Ureter (tissue), 1 donor: Measurements from ENCODE around the gene GPRC5B. TPM values are rescaled to one million over a fixed set of nuclear protein-coding genes. Genes with fewer than 3 reads are reported as not detected.

Source experiments
- DNase-seq: peaks from one replicate; pipeline ENCODE4 v3.0.0-alpha.2; 2020; ENCODE audit warnings: low spot score
- total RNA-seq: library from RNA; stranded (reverse); gene quantifications from one replicate; pipeline ENCODE4 v1.2.4, GENCODE V29; 2023
- donor health status: DM: yes; HTN: yes; CAD: no.

Gene GPRC5B
- total RNA-seq, 1 donor from 2014 or later: 23.2 TPM

GRCh38 chr16:19844945-19845641, 39.6 kb downstream of the GPRC5B start:
- DNase-seq: no peak

DNA sequence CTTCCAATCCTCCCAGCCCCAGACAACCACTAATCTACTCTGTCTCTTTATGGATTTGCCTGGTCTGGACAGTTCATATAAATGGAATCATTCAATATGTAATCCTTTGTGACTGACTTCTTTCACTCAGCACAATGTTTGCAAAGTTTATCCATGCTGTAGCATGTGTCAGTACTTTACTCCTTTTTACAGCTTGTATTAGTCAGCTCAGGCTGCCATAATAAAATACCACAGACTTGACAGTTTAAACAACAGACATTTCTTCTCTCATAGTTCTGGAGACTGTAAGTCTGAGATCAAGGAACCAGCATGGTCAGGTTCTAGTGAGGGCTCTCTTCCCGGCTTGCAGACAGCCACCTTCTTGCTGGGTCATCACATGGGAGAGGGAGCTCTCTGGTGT, 41.3 kb downstream of the GPRC5B start:
- DNase-seq: no peak

GRCh38 chr16:19842426-19843157, 42.1 kb downstream of the GPRC5B start:
- no peak for DNase-seq

- DNase-seq: no peak
Measured at GRCh38 chr16:19841184-19841583, 43.5 kb downstream of the GPRC5B start.

- DNase-seq: no peak
Measured at GRCh38 chr16:19840524-19841110, 44.0 kb downstream of the GPRC5B start.

DNA sequence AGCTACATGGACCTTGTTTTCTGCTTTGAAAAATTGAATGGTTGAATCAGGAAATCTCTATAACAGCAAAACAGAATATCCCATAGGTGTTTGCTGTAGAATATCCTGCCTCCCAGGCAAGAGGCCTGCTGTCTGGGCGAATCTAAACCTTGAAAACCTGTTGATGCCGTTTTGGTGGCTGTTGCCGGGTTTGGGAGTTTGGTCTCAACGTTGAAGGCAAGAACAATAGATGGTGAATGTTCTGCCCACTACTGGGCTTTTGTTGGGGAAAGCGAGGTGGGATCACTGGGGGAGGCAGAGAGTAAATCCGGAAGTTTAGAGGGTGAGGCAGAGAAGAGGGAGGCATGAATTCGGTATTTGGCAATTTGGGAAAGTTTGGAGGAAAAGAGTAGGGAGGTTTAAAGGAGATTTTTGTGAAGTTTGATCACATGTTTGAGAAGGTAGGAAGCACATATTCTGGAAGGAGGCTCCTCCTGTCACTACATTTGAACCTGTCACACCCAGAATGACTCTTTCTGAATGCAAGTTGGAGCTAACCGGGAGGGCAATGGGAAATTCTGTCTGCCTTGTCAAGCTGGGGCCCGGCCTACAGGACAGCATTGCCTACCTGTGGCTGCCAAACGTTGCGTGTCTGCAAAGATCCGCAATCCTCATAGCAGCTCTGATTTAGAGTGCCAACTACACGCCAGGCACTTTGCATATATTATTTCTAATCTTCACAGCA, 46.5 kb downstream of the GPRC5B start:
- DNase-seq: no peak

DNA sequence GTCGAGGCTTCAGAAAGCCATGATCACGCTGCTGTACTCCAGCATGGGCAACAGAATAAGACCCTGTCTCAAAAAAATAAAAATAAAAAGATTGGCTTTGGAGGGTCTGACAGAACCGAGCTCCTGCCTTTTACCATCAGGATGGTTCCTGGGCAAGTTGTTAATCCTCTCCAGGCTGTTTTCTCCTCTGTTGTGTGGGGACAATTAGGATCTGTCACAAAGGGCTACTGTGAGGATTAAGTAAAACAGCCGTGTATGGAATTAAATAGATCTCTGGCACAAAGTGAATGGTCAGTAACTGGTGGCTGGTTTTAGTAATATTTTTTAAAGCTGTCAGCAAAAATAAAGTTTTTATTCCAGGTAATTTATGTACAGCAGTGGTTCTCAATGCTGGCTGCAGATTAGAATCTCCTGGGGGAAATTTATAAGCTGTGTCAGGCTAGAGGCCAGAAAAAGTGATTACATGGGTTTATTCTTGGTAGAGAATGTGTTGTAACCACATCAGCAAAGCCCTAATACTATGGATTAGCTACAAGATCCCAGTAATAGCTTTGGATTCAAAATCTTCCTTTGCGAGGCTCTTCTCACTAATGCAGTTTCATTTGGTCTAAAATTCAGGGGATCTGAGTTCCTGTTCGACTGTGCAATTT, 47.2 kb downstream of the GPRC5B start:
- no peak for DNase-seq

- no peak for DNase-seq
Measured at GRCh38 chr16:19835968-19836421, 48.7 kb downstream of the GPRC5B start.

GRCh38 chr16:19835196-19835595, 49.5 kb downstream of the GPRC5B start:
- DNase-seq: no peak

DNA sequence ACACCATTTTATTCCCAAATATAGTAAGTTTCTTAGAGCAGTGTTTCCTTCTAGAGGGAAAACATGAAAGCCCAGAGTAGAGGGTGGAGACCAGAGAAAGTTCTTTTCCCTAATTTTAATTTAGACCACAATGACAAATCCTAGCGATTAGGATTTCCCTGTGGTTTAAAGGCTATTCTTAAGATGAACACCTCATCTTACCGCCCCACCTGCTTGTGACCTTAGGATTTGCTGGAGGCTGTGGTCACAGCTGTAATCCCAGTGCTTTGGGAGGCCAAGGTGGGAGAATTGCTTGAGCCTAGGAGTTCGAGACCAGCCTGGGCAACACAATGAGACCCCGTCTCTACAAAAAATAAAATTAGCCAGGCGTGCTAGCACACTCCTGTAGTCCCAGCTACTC, 51.1 kb downstream of the GPRC5B start:
- no peak for DNase-seq

DNA sequence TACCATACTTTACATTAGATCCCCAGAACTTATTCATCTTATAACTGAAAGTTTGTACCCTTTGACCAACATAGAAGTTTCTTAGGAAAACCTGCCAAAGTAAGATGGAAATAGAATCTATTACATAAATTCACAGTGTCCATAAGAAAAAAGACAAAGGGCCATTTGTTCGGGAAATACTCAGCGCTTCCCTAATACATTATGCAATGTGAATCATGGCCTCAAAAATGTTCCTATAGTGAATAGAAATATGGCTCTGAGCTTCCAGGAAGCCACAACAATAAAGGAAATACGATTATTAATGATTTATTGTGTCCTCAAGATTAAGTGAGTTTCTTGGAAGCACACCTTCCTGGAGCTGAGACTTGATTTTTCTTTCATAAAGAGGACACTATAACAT, 51.5 kb downstream of the GPRC5B start:
- no peak for DNase-seq

DNA sequence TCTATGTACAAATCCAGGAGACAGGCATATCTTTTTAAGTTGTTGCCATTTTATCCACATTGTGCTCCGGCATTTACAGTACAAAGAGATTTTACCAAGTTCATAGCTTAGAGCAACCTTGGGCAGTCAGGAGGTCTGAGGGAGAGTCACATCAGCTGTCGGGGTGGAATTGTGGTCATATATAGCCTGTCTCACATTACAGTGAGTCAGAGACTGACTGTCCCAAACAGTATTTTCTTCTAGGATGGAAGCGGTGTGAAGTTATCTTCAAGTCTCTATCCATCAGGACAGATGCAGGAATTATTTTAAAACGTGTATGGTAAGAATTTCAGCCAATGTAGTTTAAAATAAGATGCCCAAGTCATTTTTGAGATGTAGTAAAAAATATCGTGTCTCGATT, 53.0 kb downstream of the GPRC5B start:
- no peak for DNase-seq

DNA sequence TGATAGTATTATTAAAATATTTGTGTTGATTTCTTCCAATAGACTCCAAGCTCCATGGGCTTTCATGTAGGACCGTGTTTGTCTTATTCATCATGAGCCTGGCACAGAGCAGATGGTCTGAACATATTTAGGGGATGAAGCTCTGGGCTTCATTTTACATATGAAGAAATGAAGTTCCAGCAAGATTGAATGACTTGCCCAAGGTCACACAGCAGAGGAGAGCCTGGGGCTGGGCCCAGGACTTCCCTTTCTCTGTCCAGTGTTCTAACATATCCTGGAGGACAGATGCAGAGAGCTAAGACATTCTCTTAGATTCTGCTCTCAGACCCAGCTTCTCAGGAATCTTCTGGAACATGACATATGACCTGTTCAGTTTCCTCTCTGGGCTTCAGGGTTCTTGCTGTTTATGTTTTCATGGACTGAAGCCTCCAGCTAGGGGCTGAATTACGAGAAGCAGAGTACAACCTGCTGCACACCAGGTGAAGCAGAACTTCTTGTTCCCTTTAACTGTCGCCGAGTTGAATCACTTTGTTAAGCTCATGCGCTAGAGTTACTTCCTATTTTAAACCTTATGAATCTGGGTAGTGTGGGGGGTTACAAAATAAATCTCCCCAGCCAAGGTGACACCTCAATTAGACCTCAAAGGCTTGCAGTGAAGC, 53.6 kb downstream of the GPRC5B start:
- DNase-seq: no peak

- no peak for DNase-seq
Measured at GRCh38 chr16:19829844-19830692, 54.6 kb downstream of the GPRC5B start.

DNA sequence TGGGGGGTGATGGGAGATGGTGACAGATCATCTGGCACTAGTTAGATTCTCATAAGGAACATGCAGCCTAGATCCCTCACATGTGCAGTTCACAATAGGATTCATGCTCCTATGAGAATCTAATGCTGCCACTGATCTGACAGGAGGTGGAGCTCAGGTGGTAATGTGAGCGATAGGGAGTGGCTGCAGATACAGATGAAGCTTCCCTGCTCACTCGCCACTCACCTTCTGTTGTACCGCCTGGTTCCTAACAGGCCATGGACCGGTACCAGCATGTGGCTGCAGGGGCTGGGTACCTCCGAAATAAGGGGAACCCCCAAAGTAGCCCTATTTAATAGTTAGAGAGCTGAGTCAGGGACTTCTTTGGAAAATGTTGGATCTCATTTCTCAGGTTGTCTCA, 60.4 kb downstream of the GPRC5B start:
- DNase-seq: no peak

DNA sequence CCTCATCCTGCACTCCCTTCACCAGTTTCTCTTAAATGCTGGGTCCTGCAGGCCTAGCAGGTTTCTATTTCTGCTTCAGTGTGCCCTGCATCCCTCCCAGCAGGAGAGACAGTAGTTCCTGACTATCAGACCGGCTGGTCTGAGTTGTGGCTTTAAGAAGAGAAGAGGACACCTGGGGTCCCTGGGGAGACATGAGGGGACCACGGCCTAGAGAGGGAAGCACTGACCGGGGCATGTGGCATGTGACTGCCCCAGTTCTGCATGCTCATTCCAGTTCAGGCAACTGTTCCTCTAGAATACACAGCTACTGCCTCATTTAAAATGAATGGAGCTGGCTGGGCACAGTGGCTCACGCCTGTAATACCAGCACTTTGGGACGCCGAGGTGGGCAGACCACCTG, 61.3 kb downstream of the GPRC5B start:
- DNase-seq: no peak

DNA sequence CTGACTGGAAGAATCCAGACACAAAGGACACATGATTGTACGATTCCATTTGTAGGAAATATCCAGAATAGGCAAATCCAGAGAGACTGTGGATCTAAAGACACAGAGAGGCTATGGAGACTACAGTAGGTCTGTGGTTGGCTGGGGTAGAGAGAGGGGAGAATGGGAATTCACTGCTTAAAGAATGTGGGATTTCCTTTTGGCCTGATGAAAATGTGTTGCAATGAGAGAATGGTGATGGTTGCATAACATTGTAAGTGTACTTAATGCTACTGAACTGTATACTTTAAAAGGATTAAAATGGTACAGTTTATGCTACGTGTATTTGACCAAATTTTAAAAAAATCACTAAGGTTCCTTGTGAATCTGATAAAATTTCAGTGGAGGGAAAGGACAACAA, 62.1 kb downstream of the GPRC5B start:
- DNase-seq: no peak

- DNase-seq: no peak
Measured at GRCh38 chr16:19817875-19818274, 66.8 kb downstream of the GPRC5B start.

GRCh38 chr16:19817122-19817521, 67.5 kb downstream of the GPRC5B start:
- DNase-seq: no peak

DNA sequence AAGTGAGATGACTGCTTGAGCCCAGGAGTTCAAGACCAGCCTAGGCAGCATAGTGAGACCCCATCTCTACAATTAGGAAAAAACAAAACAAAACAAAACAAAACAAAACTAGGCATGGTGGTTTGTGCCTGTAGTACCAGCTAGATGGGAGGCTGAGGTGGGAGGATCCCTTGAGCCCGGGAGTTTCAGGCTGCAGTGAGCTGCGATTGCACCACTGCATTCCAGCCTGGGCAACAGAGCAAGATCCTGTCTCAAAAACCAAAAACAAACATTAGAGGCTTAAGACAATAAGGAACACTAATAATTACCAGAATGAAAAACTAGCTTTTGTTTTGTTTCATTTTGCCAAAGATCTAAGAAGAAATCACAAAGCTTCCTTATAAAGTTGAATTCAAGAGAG, 69.2 kb downstream of the GPRC5B start:
- no peak for DNase-seq
